Parathyroid adenoma (tissue), 2 donors: ENCODE data around the gene CLDN16.

Experiments used
- H2AFZ ChIP-seq: fragments of 300-600 bp; sonication (generic); one replicate; pipeline ENCODE4 v1.7.0; 2017; ENCODE audit warnings: antibody characterized with exemption, mild to moderate bottlenecking
- H3K27ac ChIP-seq: fragments of 300-600 bp; sonication (generic); one replicate; pipeline ENCODE4 v1.7.0; 2017
- H3K27me3 ChIP-seq: fragments of 300-600 bp; sonication (generic); one replicate; pipeline ENCODE4 v1.7.0; 2017; ENCODE audit warnings: low read length; ENCODE audit not compliant: control insufficient read depth, insufficient read depth
- H3K36me3 ChIP-seq: fragments of 300-600 bp; sonication (generic); one replicate; pipeline ENCODE4 v1.7.0; 2017; ENCODE audit warnings: low read length; ENCODE audit not compliant: control insufficient read depth, insufficient read depth
- H3K4me1 ChIP-seq: fragments of 300-600 bp; sonication (generic); one replicate; pipeline ENCODE4 v1.7.0; 2017; ENCODE audit warnings: control low read depth
- H3K4me2 ChIP-seq: fragments of 300-600 bp; sonication (generic); one replicate; pipeline ENCODE4 v1.7.0; 2017; ENCODE audit warnings: low read length
- H3K4me3 ChIP-seq: fragments of 300-600 bp; sonication (generic); one replicate; pipeline ENCODE4 v1.7.0; 2017; ENCODE audit warnings: low read depth, low read length
- H3K79me2 ChIP-seq: fragments of 300-600 bp; sonication (generic); one replicate; pipeline ENCODE4 v1.7.0; 2017; ENCODE audit warnings: control low read depth
- H3K9ac ChIP-seq: fragments of 300-600 bp; sonication (generic); one replicate; pipeline ENCODE4 v1.7.0; 2017; ENCODE audit warnings: mild to moderate bottlenecking
- H3K9me3 ChIP-seq: fragments of 300-600 bp; sonication (generic); one replicate; pipeline ENCODE4 v1.7.0; 2017; ENCODE audit warnings: low read length; ENCODE audit not compliant: control insufficient read depth
- CTCF ChIP-seq: fragments of 300-600 bp; sonication (generic); IDR thresholded peaks from one replicate; pipeline ENCODE4 v1.7.0; 2017; ENCODE audit warnings: antibody characterized with exemption, mild to moderate bottlenecking
- donor health status: primary hyperparathyroidism.

CLDN16 gene

GRCh38 chr3:190455828-190456227 lies 67.9 kb downstream of the CLDN16 start:
- Histone ChIP-seq H3K79me2 (no peaks in the 10 kb centered on the region), H3K36me3 (no peaks in the 10 kb centered on the region), H3K4me1 (no peaks in the 10 kb centered on the region), H2AFZ (no peak overlapping the region), H3K27ac (no peak overlapping the region), H3K9me3 (no peaks in the 10 kb centered on the region), H3K4me2 (no peak overlapping the region), H3K4me3 (no peak overlapping the region), H3K27me3 (no peaks in the 10 kb centered on the region), H3K9ac (no peak overlapping the region)
- no peak for TF ChIP-seq CTCF

- H3K36me3 ChIP-seq = no peaks in the 10 kb centered on the region
- H3K79me2 ChIP-seq = no peaks in the 10 kb centered on the region
- H3K9me3 ChIP-seq = no peaks in the 10 kb centered on the region
- H3K27ac ChIP-seq = no peak overlapping the region
- no peak overlapping the region for H3K4me2 ChIP-seq
- H3K27me3 ChIP-seq = no peaks in the 10 kb centered on the region
- no peak for TF ChIP-seq CTCF
- no peak overlapping the region for H2AFZ ChIP-seq
- no peak overlapping the region for H3K4me3 ChIP-seq
- H3K4me1 ChIP-seq = no peaks in the 10 kb centered on the region
- no peak overlapping the region for H3K9ac ChIP-seq
Measured at GRCh38 chr3:190456770-190457169, 68.8 kb downstream of the CLDN16 start.

- Histone ChIP-seq H3K9me3 (no peaks in the 10 kb centered on the region), H3K79me2 (no peaks in the 10 kb centered on the region), H3K36me3 (no peaks in the 10 kb centered on the region), H3K9ac (no peak overlapping the region), H3K4me3 (no peak overlapping the region), H3K27ac (no peak overlapping the region), H3K4me2 (no peak overlapping the region), H3K27me3 (no peaks in the 10 kb centered on the region), H2AFZ (no peak overlapping the region), H3K4me1 (no peaks in the 10 kb centered on the region)
- no peak for TF ChIP-seq CTCF
Measured at GRCh38 chr3:190458040-190458439, 70.1 kb downstream of the CLDN16 start.
